Activated CD4-positive, CD25-positive, alpha-beta regulatory T cell treated with anti-CD3 and anti-CD28 coated beads, Interleukin-2, amount 50 U/mL, for 16 hours (primary cell): ENCODE measurements around the gene MTFMT.
"Not testable (repeated sequence)": the region's sequence is repeated elsewhere in the genome, so short reads cannot be mapped to it uniquely, and the experiment has no call there.

Experiments
- DNase-seq: peaks from one replicate; pipeline ENCODE4 v3.0.0-alpha.2; 2020; ENCODE audit warnings: low read depth, low spot score

MTFMT gene

GRCh38 chr15:65038836-65039235, 9.4 kb upstream of the MTFMT start:
- no peak for DNase-seq

GRCh38 chr15:65038428-65038827, 9.0 kb upstream of the MTFMT start:
- no peak for DNase-seq

GRCh38 chr15:65037309-65037708, 7.9 kb upstream of the MTFMT start:
- DNase-seq, result no peak

DNA sequence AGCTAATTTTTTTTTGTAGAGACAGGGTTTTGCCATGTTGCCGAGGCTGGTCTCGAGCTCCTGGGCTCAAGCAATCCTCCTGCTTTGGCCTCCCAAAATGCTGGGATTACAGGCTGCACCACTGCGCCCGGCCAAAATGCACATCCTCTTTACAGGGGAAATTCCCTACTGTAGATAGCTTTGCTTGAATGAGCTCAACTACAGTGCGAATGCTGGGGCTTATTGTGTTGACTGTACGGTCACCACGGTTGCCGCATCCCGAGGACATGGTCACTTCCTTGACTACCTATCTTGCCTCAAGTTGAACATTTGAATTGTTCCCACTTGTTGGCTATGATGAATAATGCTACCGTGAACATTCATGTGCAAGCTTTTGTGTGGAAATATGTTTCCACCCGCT, 5.3 kb upstream of the MTFMT start:
- no peak for DNase-seq

- no peak for DNase-seq
Measured at GRCh38 chr15:65033659-65034269, 4.3 kb upstream of the MTFMT start.

GRCh38 chr15:65032801-65033537, 3.5 kb upstream of the MTFMT start:
- no peak for DNase-seq

DNA sequence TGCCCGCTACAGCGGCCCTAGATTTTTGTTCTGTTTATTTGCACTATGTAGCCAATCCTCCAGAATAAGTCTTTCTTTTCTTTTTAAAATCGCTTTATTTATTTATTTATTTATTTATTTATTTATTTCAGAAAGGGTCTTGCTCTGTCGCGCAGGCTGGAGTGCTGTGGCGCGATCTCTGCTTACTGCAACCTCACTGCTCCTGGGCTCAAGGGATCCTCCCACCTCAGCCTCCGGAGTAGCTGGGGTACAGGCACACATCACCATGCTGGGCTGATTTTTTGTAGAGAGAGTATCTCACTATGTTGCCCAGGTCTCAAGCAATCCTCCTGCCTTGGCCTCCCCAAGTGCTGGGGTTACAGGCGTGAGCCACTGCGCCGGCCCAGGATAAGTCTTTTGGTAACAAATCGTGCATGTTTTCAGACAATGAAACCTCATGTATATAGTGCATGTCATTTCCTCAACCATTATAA, 333 bp upstream of the MTFMT start:
- DNase-seq, result no peak

DNA sequence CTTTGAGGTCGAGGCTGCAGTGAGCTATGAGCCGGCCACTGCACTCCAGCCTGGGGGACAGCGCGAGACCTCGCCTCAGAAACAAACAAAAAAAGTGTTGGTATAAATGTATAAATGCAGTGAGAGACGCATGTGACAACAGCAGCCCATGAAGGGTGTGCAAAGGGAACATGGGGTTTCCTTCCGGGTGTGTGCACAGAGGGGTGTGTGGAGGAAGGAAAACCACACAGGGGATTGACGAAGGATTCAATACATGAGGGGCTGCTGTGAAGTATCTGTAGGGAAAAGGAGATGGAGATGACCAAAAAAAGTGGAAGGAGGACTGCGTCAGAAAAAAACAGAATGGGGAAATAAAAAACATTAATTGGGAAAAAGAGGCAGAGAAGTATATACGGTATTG, 1.1 kb downstream of the MTFMT start:
- no peak for DNase-seq

DNA sequence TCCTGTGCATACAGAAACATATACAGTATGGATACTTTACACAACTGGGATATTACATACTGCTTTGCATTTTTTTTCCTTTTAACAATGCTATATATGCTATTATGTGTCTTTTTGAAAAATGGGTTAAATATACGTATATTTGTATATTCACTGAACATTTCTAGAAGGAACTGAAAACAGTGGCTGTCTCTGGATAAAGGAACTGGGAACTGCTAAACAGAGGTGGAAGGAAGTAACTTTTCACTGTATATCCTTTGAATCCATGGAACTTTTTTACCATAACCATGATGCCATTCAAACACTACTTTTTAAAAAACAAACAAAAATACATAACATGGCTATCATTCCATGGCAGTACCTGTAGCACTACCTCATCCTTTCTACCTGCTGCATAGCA, 1.8 kb downstream of the MTFMT start:
- no peak for DNase-seq

DNA sequence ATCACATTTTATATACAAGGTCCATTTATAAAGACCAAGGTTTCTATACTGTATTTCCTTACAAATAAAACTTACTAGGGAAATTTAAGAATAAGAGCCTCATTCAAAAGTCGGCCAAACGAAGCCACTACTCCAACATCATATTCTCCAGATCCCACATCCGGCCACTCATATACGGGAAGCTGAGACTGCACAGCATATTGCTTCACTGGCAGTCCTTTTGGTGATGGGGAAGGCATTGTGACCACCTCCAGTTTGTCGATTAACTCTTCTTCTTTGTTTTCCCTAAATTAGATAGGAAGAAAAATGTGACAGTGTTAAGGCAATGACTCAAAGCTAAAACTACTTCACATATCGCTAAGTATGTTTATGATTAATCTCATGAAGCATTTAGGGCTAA, 2.7 kb downstream of the MTFMT start:
- DNase-seq, result no peak

DNA sequence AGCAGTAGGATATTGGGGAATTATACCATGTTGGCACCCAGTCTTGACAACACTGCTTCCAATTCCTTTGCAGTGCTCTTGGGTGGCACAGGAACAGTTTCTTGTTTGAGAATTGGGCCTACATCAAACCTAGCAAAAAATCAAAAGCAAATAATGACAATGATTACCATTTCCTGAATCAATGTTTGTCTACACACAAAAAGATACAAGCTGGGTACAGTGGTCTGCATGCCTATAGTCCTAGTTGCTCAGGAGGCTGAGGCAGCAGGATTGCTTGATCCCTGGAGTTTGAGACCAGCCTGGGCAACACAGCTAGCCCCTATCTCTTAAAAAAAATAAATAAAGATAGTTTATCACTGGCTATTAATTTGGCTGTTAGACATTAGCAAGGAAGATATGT, 8.0 kb downstream of the MTFMT start:
- no peak for DNase-seq

- no peak for DNase-seq
Measured at GRCh38 chr15:65020419-65020818, 9.0 kb downstream of the MTFMT start.

- not testable (repeated sequence) for DNase-seq
Measured at GRCh38 chr15:65011198-65011597, 18.2 kb downstream of the MTFMT start.

DNA sequence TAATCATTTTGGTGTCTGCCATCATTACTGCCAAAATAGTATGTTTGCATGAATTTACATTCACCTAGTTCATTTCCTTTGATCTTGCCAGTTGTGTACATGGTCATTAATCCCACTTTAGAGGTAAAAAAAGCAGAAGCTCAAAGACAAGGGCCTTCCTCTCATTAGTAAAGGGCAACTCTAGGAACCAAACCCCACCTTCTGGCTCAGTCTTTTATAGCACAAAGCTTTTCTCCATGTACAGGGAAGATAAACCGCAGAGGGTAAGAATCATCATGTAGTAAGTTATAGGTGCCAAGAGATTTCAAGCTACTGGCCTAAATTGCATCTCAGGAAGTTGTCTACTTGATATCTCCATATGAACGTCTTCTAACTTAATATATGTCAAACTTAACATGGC, 20.5 kb downstream of the MTFMT start:
- DNase-seq, result no peak

DNA sequence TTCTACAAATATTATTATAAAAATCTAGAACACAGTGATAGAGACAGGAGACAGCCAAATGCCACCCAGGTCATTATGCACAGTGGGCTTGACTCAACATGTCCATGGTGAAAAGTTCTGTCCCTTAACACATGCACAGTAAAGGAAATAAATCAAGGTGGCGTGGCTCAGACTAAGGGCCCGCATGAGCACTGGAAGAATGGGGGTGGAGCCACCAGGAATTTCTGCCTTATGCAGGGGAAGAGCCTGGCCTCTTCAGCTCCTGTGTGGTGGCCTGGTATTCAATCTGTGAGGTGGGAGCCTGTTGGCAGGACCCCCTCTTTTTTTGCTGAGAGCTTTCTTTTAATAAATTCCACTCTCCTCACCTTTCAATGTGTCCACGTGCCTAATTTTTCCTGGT, 22.6 kb downstream of the MTFMT start:
- DNase-seq, result no peak

DNA sequence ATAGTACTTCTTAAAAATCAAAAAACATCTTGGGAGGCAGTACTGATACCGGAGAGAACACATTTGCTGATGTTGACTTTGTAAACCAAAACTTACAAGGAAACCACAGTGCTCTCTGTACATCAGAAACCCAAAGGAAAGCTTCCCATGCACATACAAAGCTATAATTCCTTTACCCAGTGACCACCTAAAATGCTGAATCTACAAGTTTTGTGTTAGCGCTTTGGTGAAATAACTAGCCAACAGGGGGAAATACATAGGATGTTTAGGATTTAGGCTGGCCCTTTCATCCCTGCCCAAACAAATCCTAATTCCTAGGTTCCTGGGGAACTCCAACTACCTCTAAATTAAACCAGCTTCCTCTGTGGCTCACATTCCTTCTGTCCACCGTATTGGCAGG, 24.4 kb downstream of the MTFMT start:
- no peak for DNase-seq

DNA sequence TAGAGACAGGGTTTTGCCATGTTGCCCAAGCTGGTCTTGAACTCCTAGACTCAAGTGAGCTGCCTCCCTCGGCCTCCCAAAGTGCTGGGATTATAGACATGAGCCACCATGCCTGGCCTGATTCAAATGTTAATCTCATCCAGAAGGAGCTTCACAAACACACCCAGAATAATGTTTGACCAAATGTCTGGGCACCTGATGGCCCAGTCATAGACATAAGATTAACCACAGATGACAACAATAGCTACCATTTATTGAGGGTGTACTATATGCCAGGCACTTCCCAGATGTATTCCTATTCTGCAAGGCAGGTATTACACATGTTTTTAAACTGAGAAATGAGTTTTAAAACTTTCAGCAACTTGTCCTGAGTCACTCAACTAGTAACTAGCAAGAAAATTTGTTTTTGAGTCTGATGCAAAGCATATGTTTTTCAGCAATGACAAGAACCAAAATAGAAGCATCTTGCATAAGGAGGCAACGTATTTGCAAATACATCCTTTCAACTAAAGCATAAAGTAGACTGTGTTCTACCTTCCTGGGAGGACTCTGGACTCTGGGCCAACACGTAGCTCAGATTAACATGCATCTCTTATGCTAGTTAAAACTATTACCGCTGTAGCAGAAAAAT, 31.6 kb downstream of the MTFMT start:
- DNase-seq, result no peak

DNA sequence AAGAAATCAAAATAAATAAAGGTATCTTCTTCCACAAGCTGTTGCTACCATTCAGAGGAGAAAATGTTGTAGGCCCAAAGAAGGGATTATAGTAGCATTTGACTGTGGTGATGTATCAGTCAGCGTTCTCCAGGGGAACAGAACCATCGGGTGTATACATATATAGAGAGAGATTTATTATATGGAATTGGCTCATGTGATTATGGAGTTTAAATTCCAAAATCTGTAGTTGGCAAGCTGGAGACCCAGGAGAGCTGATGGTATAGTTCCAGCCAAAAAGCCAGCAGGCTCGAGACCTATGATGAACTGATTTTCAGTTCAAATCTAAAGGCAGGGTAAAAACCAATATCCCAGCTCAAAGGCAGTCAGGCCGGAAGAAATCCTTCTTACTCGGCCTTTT, 32.4 kb downstream of the MTFMT start:
- no peak for DNase-seq

DNA sequence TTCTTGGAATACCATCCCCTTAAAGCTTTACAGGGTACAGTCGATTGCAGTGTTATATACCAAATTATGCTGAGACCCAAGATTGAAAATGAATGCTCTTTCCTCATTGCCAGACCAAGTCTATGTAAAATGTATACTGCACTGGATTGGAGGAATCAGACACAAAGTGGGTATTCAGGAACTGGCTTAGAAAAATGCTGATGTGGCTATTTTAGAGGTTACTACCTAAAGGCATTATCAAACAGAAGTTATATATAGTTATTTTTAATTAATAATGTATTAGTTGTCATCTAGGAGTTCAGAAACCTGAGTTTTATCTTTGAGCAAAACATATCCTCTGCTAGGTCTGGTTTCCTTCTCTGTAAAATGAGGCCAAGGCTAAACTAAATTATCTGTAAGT, 36.1 kb downstream of the MTFMT start:
- DNase-seq, result no peak

DNA sequence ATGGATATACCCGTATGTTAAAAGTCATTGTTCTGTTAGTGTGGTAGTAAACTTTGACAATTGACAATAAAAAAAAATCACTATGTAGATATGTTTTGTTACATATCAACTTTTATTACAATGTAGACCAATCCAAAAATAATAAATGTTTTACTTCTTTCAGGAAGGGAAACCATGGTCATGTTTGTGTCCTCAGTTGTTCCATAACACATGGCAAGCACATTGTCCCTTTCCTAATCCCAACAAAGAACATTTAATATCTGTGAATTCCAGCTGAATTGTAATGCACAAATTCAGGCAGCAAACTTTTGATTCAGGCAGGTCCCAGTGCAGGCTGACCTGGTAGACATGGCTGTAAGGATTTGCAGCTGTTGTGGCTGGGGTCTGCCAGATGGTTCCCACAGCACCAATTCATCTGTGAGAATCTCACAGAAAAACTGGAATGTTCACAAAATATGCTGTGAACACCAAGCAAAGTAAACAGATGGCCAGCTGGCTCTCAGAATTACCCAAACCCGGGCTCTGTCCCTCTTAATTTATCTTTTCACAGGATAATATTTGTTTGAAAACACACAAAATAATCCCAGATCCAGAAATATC, 37.8 kb downstream of the MTFMT start:
- no peak for DNase-seq

- DNase-seq, result no peak
Measured at GRCh38 chr15:64990168-64990470, 39.3 kb downstream of the MTFMT start.

DNA sequence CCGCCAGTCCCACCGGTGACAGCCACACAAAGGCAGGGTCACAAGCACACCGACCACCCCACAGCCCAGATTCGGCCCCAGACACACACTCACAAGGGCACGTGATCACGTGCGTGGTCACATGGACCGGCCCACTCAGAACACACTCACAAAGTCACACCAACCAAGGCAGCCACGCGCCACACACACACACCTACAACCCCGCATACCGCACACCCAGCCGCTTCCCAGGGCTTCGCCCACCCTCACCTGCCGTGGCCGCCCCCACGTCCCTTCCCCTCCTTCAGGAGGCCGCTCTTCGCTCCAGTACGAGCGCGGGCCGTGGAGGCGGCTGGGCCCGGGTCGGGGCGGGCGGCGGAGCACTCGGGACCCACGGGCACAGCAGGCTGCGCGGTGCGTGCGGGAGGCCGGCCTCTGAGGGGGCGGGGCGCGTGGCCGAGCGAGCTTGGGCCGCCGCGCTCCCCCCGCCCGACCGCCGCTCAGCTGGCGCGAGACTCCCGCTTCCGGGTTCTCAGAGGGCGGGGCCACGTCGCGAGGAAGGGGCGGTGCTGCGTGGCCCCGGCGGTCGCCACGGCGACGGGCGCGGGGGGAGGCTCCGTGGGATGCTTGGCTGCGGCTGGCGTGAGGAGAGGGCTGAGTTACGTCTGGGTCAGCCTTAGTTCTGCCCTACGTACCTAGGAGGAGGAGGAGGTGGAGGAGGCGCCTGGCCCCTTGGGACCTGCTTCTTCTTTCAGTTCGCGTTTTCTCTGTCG, 39.8 kb downstream of the MTFMT start, which contains the start of gene SPG21:
TSS of gene SPG21 (minus strand) at position 499 of the 752 bp plus-strand sequence. CDS start 6,345 bp downstream, outside the sequence.
- peak; percentile 80 for DNase-seq
